ENCODE data around the gene STK11. TPM values are rescaled to one million over a fixed set of nuclear protein-coding genes. Genes with fewer than 3 reads are reported as not detected.

STK11 gene
- total and polyA plus RNA-seq, 5 donors from 2014 or later = 11.9 to 71.4 (median 22.0) TPM

GRCh38 chr19:1167687-1168571, 37.6 kb upstream of the STK11 start:
- H3K27me3 Mint-ChIP-seq = no peaks in the 10 kb centered on the region
- DNase-seq (no peak), ATAC-seq (ENCODE audit: low read depth in 2 of 2) (no peak)
- no peak overlapping the region for H3K27ac Mint-ChIP-seq
- H3K4me1 Mint-ChIP-seq = peaks cover 0 to 30% (median 18%) of the 10 kb centered on the region in 4 donors
- Histone ChIP-seq H3K4me1 (ENCODE audit: control insufficient read depth, insufficient read depth, low read length, poor library complexity, severe bottlenecking) (peaks cover 24% of the 10 kb centered on the region), H3K4me3 (ENCODE audit: low read depth, low read length) (no peak overlapping the region), H3K27ac (ENCODE audit: insufficient read depth, low read length, poor library complexity, severe bottlenecking) (no peak overlapping the region), H3K9me3 (ENCODE audit: control insufficient read depth in 2 of 2, low read length in 2 of 2) (no peaks in the 10 kb centered on the region), H3K27me3 (ENCODE audit: control insufficient read depth, insufficient read depth, low read length) (no peaks in the 10 kb centered on the region), H3K36me3 (ENCODE audit: control insufficient read depth, insufficient read depth, low read length) (peaks cover 8% of the 10 kb centered on the region)
- no peak overlapping the region for H3K4me3 Mint-ChIP-seq
- peaks cover 12% of the 10 kb centered on the region for H3K36me3 Mint-ChIP-seq
- peaks cover 0 to 4% (median 0%) of the 10 kb centered on the region in 7 donors for H3K9me3 Mint-ChIP-seq

- DNase-seq (no peak), ATAC-seq (ENCODE audit: low read depth in 2 of 2) (no peak)
- Mint-ChIP-seq H3K9me3 (peaks cover 0 to 2% (median 0%) of the 10 kb centered on the region in 7 donors), H3K27me3 (no peaks in the 10 kb centered on the region), H3K4me3 (no peak overlapping the region), H3K27ac (no peak overlapping the region), H3K4me1 (peaks cover 0 to 30% (median 17%) of the 10 kb centered on the region in 4 donors), H3K36me3 (peaks cover 12% of the 10 kb centered on the region)
- peaks cover 8% of the 10 kb centered on the region for H3K36me3 ChIP-seq (ENCODE audit: control insufficient read depth, insufficient read depth, low read length)
- H3K4me3 ChIP-seq (ENCODE audit: low read depth, low read length) = no peak overlapping the region
- no peaks in the 10 kb centered on the region for H3K27me3 ChIP-seq (ENCODE audit: control insufficient read depth, insufficient read depth, low read length)
- no peaks in the 10 kb centered on the region for H3K9me3 ChIP-seq (ENCODE audit: control insufficient read depth in 2 of 2, low read length in 2 of 2)
- H3K27ac ChIP-seq (ENCODE audit: insufficient read depth, low read length, poor library complexity, severe bottlenecking) = no peak overlapping the region
- peaks cover 31% of the 10 kb centered on the region for H3K4me1 ChIP-seq (ENCODE audit: control insufficient read depth, insufficient read depth, low read length, poor library complexity, severe bottlenecking)
Measured at GRCh38 chr19:1168572-1169410, 36.8 kb upstream of the STK11 start.

- no peak for ATAC-seq (ENCODE audit: low read depth in 2 of 2)
- H3K27ac Mint-ChIP-seq = no peak overlapping the region
- H3K9me3 Mint-ChIP-seq = peaks cover 0 to 2% (median 0%) of the 10 kb centered on the region in 7 donors
- no peak for DNase-seq
- peak overlapping the region in 1 of 4 donors; percentile 78 for H3K4me3 Mint-ChIP-seq
- no peaks in the 10 kb centered on the region for H3K9me3 ChIP-seq (ENCODE audit: control insufficient read depth in 2 of 2, low read length in 2 of 2)
- H3K27ac ChIP-seq (ENCODE audit: insufficient read depth, low read length, poor library complexity, severe bottlenecking) = no peak overlapping the region
- H3K4me1 Mint-ChIP-seq = peaks cover 0 to 33% (median 19%) of the 10 kb centered on the region in 4 donors
- H3K36me3 ChIP-seq (ENCODE audit: control insufficient read depth, insufficient read depth, low read length) = peaks cover 8% of the 10 kb centered on the region
- H3K27me3 Mint-ChIP-seq = no peaks in the 10 kb centered on the region
- H3K36me3 Mint-ChIP-seq = peaks cover 12% of the 10 kb centered on the region
- H3K4me1 ChIP-seq (ENCODE audit: control insufficient read depth, insufficient read depth, low read length, poor library complexity, severe bottlenecking) = peaks cover 31% of the 10 kb centered on the region
- H3K27me3 ChIP-seq (ENCODE audit: control insufficient read depth, insufficient read depth, low read length) = no peaks in the 10 kb centered on the region
- no peak overlapping the region for H3K4me3 ChIP-seq (ENCODE audit: low read depth, low read length)
Measured at GRCh38 chr19:1169411-1169791, 36.2 kb upstream of the STK11 start.

- no peaks in the 10 kb centered on the region for H3K9me3 ChIP-seq (ENCODE audit: control insufficient read depth in 2 of 2, low read length in 2 of 2)
- peaks cover 12% of the 10 kb centered on the region for H3K36me3 Mint-ChIP-seq
- peaks cover 0 to 4% (median 0%) of the 10 kb centered on the region in 7 donors for H3K9me3 Mint-ChIP-seq
- H3K27ac ChIP-seq (ENCODE audit: insufficient read depth, low read length, poor library complexity, severe bottlenecking) = no peak overlapping the region
- H3K27me3 Mint-ChIP-seq = no peaks in the 10 kb centered on the region
- H3K4me3 ChIP-seq (ENCODE audit: low read depth, low read length) = no peak overlapping the region
- peaks cover 31% of the 10 kb centered on the region for H3K4me1 ChIP-seq (ENCODE audit: control insufficient read depth, insufficient read depth, low read length, poor library complexity, severe bottlenecking)
- H3K4me3 Mint-ChIP-seq = peak overlapping the region; percentile 36 to 80 (median 69)
- no peaks in the 10 kb centered on the region for H3K27me3 ChIP-seq (ENCODE audit: control insufficient read depth, insufficient read depth, low read length)
- ATAC-seq (ENCODE audit: low read depth in 2 of 2) (no peak), DNase-seq (no peak)
- H3K36me3 ChIP-seq (ENCODE audit: control insufficient read depth, insufficient read depth, low read length) = peaks cover 8% of the 10 kb centered on the region
- peaks cover 0 to 37% (median 20%) of the 10 kb centered on the region in 4 donors for H3K4me1 Mint-ChIP-seq
- H3K27ac Mint-ChIP-seq = peak overlapping the region in 2 of 3 donors; percentile 4 to 59
Measured at GRCh38 chr19:1169921-1170885, 35.4 kb upstream of the STK11 start.

GRCh38 chr19:1170938-1171754, 34.4 kb upstream of the STK11 start:
- Histone ChIP-seq H3K36me3 (ENCODE audit: control insufficient read depth, insufficient read depth, low read length) (peaks cover 8% of the 10 kb centered on the region), H3K27ac (ENCODE audit: insufficient read depth, low read length, poor library complexity, severe bottlenecking) (no peak overlapping the region), H3K9me3 (ENCODE audit: control insufficient read depth in 2 of 2, low read length in 2 of 2) (no peaks in the 10 kb centered on the region), H3K27me3 (ENCODE audit: control insufficient read depth, insufficient read depth, low read length) (no peaks in the 10 kb centered on the region), H3K4me1 (ENCODE audit: control insufficient read depth, insufficient read depth, low read length, poor library complexity, severe bottlenecking) (peaks cover 31% of the 10 kb centered on the region), H3K4me3 (ENCODE audit: low read depth, low read length) (no peak overlapping the region)
- Mint-ChIP-seq H3K9me3 (peaks cover 0 to 4% (median 0%) of the 10 kb centered on the region in 7 donors), H3K36me3 (peaks cover 12% of the 10 kb centered on the region), H3K4me3 (peak overlapping the region in 3 of 4 donors; percentile 58 to 80 (median 80)), H3K27me3 (no peaks in the 10 kb centered on the region), H3K27ac (peak overlapping the region in 2 of 3 donors; percentile 4 to 59), H3K4me1 (peaks cover 0 to 41% (median 20%) of the 10 kb centered on the region in 4 donors)
- no peak for ATAC-seq (ENCODE audit: low read depth in 2 of 2)
- no peak for DNase-seq

GRCh38 chr19:1171755-1172352, 33.7 kb upstream of the STK11 start:
- Mint-ChIP-seq H3K4me3 (peak overlapping the region; percentile 74 to 93 (median 90)), H3K36me3 (peaks cover 12% of the 10 kb centered on the region), H3K27ac (peak overlapping the region; percentile 75 to 95 (median 79)), H3K4me1 (peaks cover 0 to 41% (median 17%) of the 10 kb centered on the region in 4 donors), H3K27me3 (no peaks in the 10 kb centered on the region), H3K9me3 (peaks cover 0 to 4% (median 0%) of the 10 kb centered on the region in 7 donors)
- Histone ChIP-seq H3K4me3 (ENCODE audit: low read depth, low read length) (no peak overlapping the region), H3K9me3 (ENCODE audit: control insufficient read depth in 2 of 2, low read length in 2 of 2) (no peaks in the 10 kb centered on the region), H3K36me3 (ENCODE audit: control insufficient read depth, insufficient read depth, low read length) (peaks cover 4% of the 10 kb centered on the region), H3K27ac (ENCODE audit: insufficient read depth, low read length, poor library complexity, severe bottlenecking) (no peak overlapping the region), H3K27me3 (ENCODE audit: control insufficient read depth, insufficient read depth, low read length) (no peaks in the 10 kb centered on the region), H3K4me1 (ENCODE audit: control insufficient read depth, insufficient read depth, low read length, poor library complexity, severe bottlenecking) (peaks cover 31% of the 10 kb centered on the region)
- no peak for DNase-seq
- no peak for ATAC-seq (ENCODE audit: low read depth in 2 of 2)

Data from CD4-positive, CD25-positive, alpha-beta regulatory T cell (primary cell).